ENCODE measurements around the gene BCAP31. TPM values are rescaled to one million over a fixed set of nuclear protein-coding genes. Genes with fewer than 3 reads are reported as not detected.

Gene BCAP31
- total RNA-seq, 2 experiments from 2014 or later: 42.1 to 43.1 TPM

- intact Hi-C loops (cut with DNase I, micrococcal nuclease): loop anchor here in 1 of 2 experiments (5.0 kb wide), 1 partner anchor 121 kb away; no protein-coding TSS in a partner anchor
- H3K27ac ChIP-seq (ENCODE audit: low read depth in 1 of 2, low read length in 2 of 2): peak overlapping the region; percentile 39 to 44
- H3K36me3 ChIP-seq (ENCODE audit: insufficient read depth, low read length): peaks cover 28% of the 10 kb centered on the region
- Mint-ChIP-seq H3K27ac (peak overlapping the region; percentile 84), H3K27me3 (no peaks in the 10 kb centered on the region), H3K4me3 (peak overlapping the region; percentile 91), H3K9me3 (no peaks in the 10 kb centered on the region), H3K4me1 (ENCODE audit: low read depth) (peaks cover 32% of the 10 kb centered on the region), H3K36me3 (ENCODE audit: low read depth) (peaks cover 32% of the 10 kb centered on the region)
- H3K4me3 ChIP-seq (ENCODE audit: low read length): peak overlapping the region; percentile 68
- TF ChIP-seq CTCF (IDR thresholded peaks at IDR 0.05): no peak
- H3K9me3 ChIP-seq (ENCODE audit: control insufficient read depth in 1 of 2, insufficient read depth in 1 of 2, low read length in 2 of 2): no peaks in the 10 kb centered on the region
- H3K4me1 ChIP-seq (ENCODE audit: insufficient read depth, low read length): peaks cover 57% of the 10 kb centered on the region
- DNase-seq (peak in 2 of 14 experiments; percentile 13 to 32), ATAC-seq (ENCODE audit: poor library complexity) (no peak)
- H3K27me3 ChIP-seq (ENCODE audit: control insufficient read depth in 1 of 2, insufficient read depth in 2 of 2, low read length in 2 of 2): no peaks in the 10 kb centered on the region
- POLR2A ChIA-PET: no interaction called here
- CTCF ChIA-PET: no interaction called here
Observed at GRCh38 chrX:153722704-153723350, 1.4 kb downstream of the BCAP31 start.

- intact Hi-C loops (cut with DNase I, micrococcal nuclease): loop anchor here in 1 of 2 experiments (5.0 kb wide), 1 partner anchor 117 kb away; no protein-coding TSS in a partner anchor
- H3K4me3 Mint-ChIP-seq: no peak overlapping the region
- CTCF ChIA-PET: no interaction called here
- H3K4me3 ChIP-seq (ENCODE audit: low read length): no peak overlapping the region
- no peak for TF ChIP-seq CTCF (IDR thresholded peaks at IDR 0.05)
- peaks cover 47% of the 10 kb centered on the region for H3K36me3 Mint-ChIP-seq (ENCODE audit: low read depth)
- POLR2A ChIA-PET: no interaction called here
- H3K9me3 ChIP-seq (ENCODE audit: control insufficient read depth in 1 of 2, insufficient read depth in 1 of 2, low read length in 2 of 2): no peaks in the 10 kb centered on the region
- peaks cover 40% of the 10 kb centered on the region for H3K36me3 ChIP-seq (ENCODE audit: insufficient read depth, low read length)
- H3K27ac Mint-ChIP-seq: no peak overlapping the region
- H3K27me3 ChIP-seq (ENCODE audit: control insufficient read depth in 1 of 2, insufficient read depth in 2 of 2, low read length in 2 of 2): no peaks in the 10 kb centered on the region
- no peaks in the 10 kb centered on the region for H3K9me3 Mint-ChIP-seq
- ATAC-seq (ENCODE audit: poor library complexity) (no peak), DNase-seq (no peak)
- no peak overlapping the region for H3K27ac ChIP-seq (ENCODE audit: low read depth in 1 of 2, low read length in 2 of 2)
- peaks cover 20% of the 10 kb centered on the region for H3K4me1 Mint-ChIP-seq (ENCODE audit: low read depth)
- no peaks in the 10 kb centered on the region for H3K27me3 Mint-ChIP-seq
- H3K4me1 ChIP-seq (ENCODE audit: insufficient read depth, low read length): peaks cover 26% of the 10 kb centered on the region
Observed at GRCh38 chrX:153719701-153720100, 4.5 kb downstream of the BCAP31 start.

GRCh38 chrX:153719238-153719637, 4.9 kb downstream of the BCAP31 start:
- Histone ChIP-seq H3K27me3 (ENCODE audit: control insufficient read depth in 1 of 2, insufficient read depth in 2 of 2, low read length in 2 of 2) (no peaks in the 10 kb centered on the region), H3K36me3 (ENCODE audit: insufficient read depth, low read length) (peaks cover 44% of the 10 kb centered on the region), H3K4me1 (ENCODE audit: insufficient read depth, low read length) (peaks cover 26% of the 10 kb centered on the region), H3K4me3 (ENCODE audit: low read length) (no peak overlapping the region), H3K9me3 (ENCODE audit: control insufficient read depth in 1 of 2, insufficient read depth in 1 of 2, low read length in 2 of 2) (no peaks in the 10 kb centered on the region), H3K27ac (ENCODE audit: low read depth in 1 of 2, low read length in 2 of 2) (no peak overlapping the region)
- Mint-ChIP-seq H3K27ac (no peak overlapping the region), H3K9me3 (no peaks in the 10 kb centered on the region), H3K4me3 (no peak overlapping the region), H3K36me3 (ENCODE audit: low read depth) (peaks cover 52% of the 10 kb centered on the region), H3K4me1 (ENCODE audit: low read depth) (peaks cover 20% of the 10 kb centered on the region), H3K27me3 (no peaks in the 10 kb centered on the region)
- ATAC-seq (ENCODE audit: poor library complexity): no peak
- intact Hi-C loops (cut with DNase I, micrococcal nuclease): no loop called here
- CTCF ChIA-PET: no interaction called here
- TF ChIP-seq CTCF (IDR thresholded peaks at IDR 0.05): no peak
- no peak for DNase-seq
- POLR2A ChIA-PET: no interaction called here
